ENCODE results near the gene NOS2.
A peak's percentile ranks its signal among the peaks of the same experiment; 100 is the strongest.
"Not testable (repeated sequence)": the region's sequence is repeated elsewhere in the genome, so short reads cannot be mapped to it uniquely, and the experiment has no call there.

NOS2 gene

DNA sequence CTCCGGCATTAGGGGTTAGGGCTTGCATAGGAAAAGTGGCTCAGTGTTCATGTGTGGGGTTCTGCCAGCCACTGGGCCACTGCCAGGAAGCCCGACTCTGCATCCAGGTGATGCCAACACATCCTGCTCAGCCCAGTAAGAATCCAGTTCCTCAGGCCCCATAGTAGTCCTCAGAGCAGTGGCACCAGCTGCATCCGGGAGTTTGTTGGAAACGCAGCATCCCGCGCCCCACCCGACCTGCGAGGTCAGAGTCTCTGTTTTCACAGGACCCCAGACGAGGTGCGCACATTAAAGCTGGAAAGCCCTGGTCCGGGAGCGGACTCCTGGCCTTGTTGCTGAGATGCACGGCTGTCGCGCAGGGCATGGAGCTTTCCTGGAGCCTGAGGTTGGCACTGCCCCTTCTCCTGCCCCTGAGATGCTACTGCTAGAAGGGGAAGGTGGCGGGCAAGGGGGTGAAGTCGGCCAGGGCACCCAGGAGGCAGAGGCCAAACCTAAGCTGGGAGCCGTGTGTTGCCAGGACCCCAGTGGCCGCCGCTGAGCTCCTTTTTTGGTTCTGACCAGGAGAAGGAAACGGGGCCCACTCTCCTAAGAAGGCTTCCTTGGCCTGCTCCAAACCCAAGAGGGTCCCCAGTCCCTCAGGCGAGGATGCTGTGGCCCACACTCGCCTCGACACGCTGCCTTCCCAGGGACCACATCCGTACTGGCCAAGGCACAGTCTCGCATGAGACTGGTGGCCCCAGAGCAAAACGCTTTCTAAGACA is 44.4 kb downstream of the NOS2 start:
- TF ChIP-seq, protein P1, sequence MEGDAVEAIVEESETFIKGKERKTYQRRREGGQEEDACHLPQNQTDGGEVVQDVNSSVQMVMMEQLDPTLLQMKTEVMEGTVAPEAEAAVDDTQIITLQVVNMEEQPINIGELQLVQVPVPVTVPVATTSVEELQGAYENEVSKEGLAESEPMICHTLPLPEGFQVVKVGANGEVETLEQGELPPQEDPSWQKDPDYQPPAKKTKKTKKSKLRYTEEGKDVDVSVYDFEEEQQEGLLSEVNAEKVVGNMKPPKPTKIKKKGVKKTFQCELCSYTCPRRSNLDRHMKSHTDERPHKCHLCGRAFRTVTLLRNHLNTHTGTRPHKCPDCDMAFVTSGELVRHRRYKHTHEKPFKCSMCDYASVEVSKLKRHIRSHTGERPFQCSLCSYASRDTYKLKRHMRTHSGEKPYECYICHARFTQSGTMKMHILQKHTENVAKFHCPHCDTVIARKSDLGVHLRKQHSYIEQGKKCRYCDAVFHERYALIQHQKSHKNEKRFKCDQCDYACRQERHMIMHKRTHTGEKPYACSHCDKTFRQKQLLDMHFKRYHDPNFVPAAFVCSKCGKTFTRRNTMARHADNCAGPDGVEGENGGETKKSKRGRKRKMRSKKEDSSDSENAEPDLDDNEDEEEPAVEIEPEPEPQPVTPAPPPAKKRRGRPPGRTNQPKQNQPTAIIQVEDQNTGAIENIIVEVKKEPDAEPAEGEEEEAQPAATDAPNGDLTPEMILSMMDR (IDR thresholded peaks at IDR 0.05; ENCODE audit: borderline replicate concordance, control extremely low read depth, extremely low read depth, insufficient read depth, missing control alignments), result no peak
- in situ Hi-C loops (cut with MboI; ENCODE audit: low sequenced_read_pairs, unreplicated experiment), result loop anchor here (10.0 kb wide), 1 partner anchor 401 kb away; no protein-coding TSS in a partner anchor
- DNase-seq (ENCODE audit: low spot score), result no peak

DNA sequence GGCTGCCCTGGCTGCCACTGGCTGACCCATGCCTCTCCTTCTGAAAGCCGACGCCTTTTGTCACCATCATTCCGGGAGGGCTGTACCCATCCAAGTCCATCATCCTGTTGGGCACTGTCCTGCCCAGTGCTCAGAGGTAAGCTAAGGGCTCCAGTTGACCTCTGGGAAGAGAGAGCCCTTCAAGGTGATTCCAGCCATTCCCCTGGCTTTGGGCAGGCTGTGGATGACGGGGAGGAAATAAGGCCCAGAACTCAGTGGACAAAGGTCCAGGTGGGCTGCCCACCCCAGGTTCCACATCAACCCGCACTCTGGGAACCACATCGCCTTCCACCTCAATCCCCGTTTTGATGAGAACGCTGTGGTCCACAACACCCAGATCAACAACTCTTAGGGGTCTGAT is 45.8 kb downstream of the NOS2 start:
- DNase-seq (ENCODE audit: low spot score), result peak; percentile 6
- TF ChIP-seq, protein P1 (IDR thresholded peaks at IDR 0.05; ENCODE audit: borderline replicate concordance, control extremely low read depth, extremely low read depth, insufficient read depth, missing control alignments), result no peak
- in situ Hi-C loops (cut with MboI; ENCODE audit: low sequenced_read_pairs, unreplicated experiment), result loop anchor here (10.0 kb wide), 1 partner anchor 400 kb away; no protein-coding TSS in a partner anchor

DNA sequence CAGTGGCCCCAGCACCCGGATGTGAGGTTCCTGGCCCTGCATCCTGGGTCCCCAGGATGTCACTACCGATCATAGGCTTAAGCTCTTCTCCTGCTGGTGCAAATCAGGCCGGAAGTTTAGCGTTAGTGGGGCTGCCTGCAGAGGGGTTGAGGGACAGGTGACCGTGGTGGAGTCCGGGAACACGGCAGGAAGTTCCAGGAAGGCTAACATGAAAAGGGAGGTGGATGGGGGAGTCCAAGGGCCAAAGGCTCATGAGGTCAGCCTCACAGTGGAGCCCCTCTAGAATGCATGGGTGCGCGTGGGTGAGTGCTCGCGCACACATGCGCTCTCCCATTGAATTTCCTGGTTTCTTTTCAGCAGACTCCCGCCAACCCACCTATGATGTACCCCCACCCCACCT is 46.6 kb downstream of the NOS2 start:
- peak; percentile 3 for DNase-seq (ENCODE audit: low spot score)
- in situ Hi-C loops (cut with MboI; ENCODE audit: low sequenced_read_pairs, unreplicated experiment), result loop anchor here (10.0 kb wide), 1 partner anchor 399 kb away; no protein-coding TSS in a partner anchor

DNA sequence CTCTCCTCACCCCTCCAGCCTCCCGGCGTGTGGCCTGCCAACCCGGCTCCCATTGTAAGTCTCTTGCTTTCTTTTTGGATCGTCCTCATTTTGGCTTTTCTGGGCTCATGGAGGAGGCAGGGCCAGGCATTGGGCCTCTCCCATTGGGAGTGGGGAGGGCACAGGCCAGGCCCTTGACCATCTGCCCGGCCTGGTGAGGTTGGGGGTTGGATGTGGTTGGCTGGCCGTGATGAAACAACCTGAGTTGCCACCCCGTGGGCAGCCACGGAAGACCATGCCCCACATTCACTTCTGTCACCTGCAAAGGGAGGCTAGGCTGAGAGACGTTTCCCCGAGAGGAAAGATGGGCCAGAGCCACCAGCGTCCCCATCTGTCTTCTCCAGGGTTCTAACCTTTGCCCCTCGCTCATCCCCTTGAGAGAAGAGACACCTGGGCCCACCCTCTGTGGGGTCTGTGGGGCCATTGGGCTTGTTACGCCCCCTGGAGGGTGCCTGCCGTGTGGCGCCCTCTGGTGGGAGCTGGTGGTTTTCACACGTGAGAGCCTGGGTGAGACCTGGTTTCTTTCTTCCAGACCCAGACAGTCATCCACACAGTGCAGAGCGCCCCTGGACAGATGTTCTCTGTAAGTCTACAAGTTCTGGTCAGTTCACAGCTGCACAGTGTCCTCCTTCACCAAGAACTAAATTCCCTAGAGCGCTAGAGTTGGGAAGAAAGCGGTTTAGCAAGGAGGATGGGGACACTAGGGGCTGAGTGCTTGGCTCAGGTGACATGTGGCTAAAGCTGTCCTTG is 47.3 kb downstream of the NOS2 start:
- DNase-seq (ENCODE audit: low spot score), result not testable (repeated sequence)
- in situ Hi-C loops (cut with MboI; ENCODE audit: low sequenced_read_pairs, unreplicated experiment), result loop anchor here (10.0 kb wide), 1 partner anchor 398 kb away; no protein-coding TSS in a partner anchor

DNA sequence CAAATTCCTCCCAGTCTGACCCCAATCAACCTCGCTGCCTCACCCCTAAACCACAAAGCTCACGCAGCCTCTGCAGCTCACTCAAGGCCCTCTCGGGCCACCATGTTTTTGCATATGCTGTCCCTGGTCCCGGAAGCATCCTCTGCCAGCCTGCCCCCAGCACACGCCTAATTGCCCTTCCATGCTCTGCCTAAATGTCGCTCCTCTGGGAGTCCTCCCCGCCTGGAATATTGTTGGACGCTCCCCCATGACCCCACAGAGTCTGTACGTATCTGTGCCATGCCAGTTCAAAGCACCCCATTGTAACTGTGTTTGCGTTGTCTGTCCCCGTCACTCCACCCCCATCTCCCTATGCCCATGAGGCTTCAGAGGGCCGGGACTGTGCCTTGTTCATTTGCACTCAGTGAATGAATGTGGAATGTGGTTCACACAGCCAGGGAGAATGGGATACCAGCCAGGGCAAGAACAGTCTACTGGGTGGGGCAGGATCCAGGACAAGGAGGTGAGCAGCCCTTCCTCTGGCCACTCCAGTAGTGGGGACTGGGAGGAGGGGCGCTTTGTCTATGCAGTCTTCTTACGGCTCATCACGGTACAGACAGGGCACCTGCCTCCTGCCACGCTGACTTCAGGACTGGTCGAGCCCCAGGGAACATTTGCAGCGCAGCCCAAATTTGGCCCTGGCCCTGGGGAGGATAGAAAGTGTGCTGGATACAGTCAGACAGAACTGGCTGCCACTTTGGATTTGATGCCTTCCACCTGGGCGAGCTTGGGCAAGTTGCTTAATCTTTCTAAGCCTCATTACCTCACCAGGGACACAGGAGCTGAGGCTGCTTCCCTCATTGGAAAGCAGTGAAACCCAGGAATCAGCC is 48.5 kb downstream of the NOS2 start:
- TF ChIP-seq, protein P1 (IDR thresholded peaks at IDR 0.05; ENCODE audit: borderline replicate concordance, control extremely low read depth, extremely low read depth, insufficient read depth, missing control alignments), result no peak
- in situ Hi-C loops (cut with MboI; ENCODE audit: low sequenced_read_pairs, unreplicated experiment), result loop anchor here (10.0 kb wide), 1 partner anchor 397 kb away; no protein-coding TSS in a partner anchor
- DNase-seq (ENCODE audit: low spot score), result no peak

DNA sequence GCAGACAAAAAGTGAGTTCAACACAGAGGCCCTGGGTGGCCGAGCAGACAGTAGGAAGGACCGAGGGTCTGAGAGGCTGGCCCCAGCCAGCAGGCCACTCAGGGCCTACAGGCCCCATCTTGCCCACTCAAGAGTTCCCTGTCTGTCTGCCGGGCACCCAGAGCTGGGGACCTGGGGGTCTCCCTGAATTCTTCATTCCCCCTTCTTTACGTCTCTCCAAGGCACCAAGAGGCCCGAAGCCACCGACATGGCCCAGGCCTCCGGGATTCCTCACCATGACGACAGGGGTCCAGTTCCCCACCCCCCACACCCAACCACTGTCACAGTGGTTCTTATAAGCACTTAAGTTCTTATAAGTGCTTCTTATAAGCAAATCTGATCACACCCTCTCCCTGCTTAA is 49.2 kb downstream of the NOS2 start:
- TF ChIP-seq, protein P1 (IDR thresholded peaks at IDR 0.05; ENCODE audit: borderline replicate concordance, control extremely low read depth, extremely low read depth, insufficient read depth, missing control alignments), result no peak
- in situ Hi-C loops (cut with MboI; ENCODE audit: low sequenced_read_pairs, unreplicated experiment), result loop anchor here (10.0 kb wide), 1 partner anchor 396 kb away; no protein-coding TSS in a partner anchor
- DNase-seq (ENCODE audit: low spot score), result no peak

DNA sequence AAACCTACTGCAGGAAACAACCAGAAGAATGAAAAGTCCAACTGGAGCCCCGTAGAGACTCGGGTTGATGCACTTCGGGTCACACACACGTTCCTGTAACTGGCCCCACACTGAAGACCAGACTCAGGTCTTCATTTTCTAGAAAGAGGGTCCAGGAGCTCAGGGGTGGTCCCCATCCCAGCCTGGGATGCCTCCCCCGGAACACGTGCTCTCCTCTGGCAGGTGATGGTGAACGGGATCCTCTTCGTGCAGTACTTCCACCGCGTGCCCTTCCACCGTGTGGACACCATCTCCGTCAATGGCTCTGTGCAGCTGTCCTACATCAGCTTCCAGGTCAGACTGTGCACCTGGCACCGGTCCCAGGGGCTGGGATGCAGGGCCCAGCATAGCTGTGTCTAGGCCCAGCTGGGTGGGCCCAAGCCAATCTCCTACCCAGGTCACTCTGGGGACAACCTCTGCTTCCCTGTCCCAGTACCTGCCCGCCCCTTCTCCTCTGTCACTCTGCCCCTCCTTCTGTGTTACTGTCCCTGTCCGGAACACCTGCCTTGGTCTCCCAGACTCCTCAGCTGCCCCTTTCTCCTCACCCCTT is 50.7 kb downstream of the NOS2 start:
- in situ Hi-C loops (cut with MboI; ENCODE audit: low sequenced_read_pairs, unreplicated experiment), result loop anchor here (10.0 kb wide), 2 partner anchors 95 to 395 kb away; no protein-coding TSS in a partner anchor

More for the DNA sequence above, 50.7 kb downstream of the NOS2 start:
- DNase-seq (ENCODE audit: low spot score), result not testable (repeated sequence)
